Kasumi-1 (cell line): Measurements from ENCODE around the gene CDC42EP5.
A peak's percentile ranks its signal among the peaks of the same experiment; 100 is the strongest.

ENCODE experiments used
- DNase-seq, 2 experiments: peaks; one replicate each; lab custom pipeline; 2025; lab: John Stamatoyannopoulos, UW

CDC42EP5 gene

GRCh38 chr19:54425382-54425723 is 47.7 kb downstream of the CDC42EP5 start:
- peak in 1 of 2 experiments; percentile 9 for DNase-seq

- DNase-seq = no peak
Measured at GRCh38 chr19:54424660-54425381, 48.3 kb downstream of the CDC42EP5 start.

GRCh38 chr19:54424201-54424600 is 48.9 kb downstream of the CDC42EP5 start:
- no peak for DNase-seq

- DNase-seq = no peak
Measured at GRCh38 chr19:54422136-54422535, 51.0 kb downstream of the CDC42EP5 start.

- DNase-seq = no peak
Measured at GRCh38 chr19:54421521-54421920, 51.6 kb downstream of the CDC42EP5 start.

- no peak for DNase-seq
Measured at GRCh38 chr19:54421169-54421516, 52.0 kb downstream of the CDC42EP5 start.

- DNase-seq = no peak
Measured at GRCh38 chr19:54420383-54421168, 52.5 kb downstream of the CDC42EP5 start.

- no peak for DNase-seq
Measured at GRCh38 chr19:54420068-54420382, 53.1 kb downstream of the CDC42EP5 start.

GRCh38 chr19:54418930-54419800 is 53.9 kb downstream of the CDC42EP5 start:
- no peak for DNase-seq

- peak; percentile 85 to 90 for DNase-seq
Measured at GRCh38 chr19:54418030-54418929, 54.8 kb downstream of the CDC42EP5 start.

- DNase-seq = no peak
Measured at GRCh38 chr19:54416695-54417491, 56.2 kb downstream of the CDC42EP5 start.

GRCh38 chr19:54415901-54416673 is 57.0 kb downstream of the CDC42EP5 start:
- DNase-seq = no peak

GRCh38 chr19:54415208-54415900 is 57.7 kb downstream of the CDC42EP5 start, which contains the start of gene TTYH1:
Gene TTYH1 (plus strand): TSS chr19:54415464. CDS start chr19:54415553, 89 bp downstream.
- no peak for DNase-seq
